Measurements from ENCODE around the gene MRPL11.

MRPL11 gene

GRCh38 chr11:66438504-66439466, at the start of gene MRPL11:
MRPL11 (minus strand) TSS chr11:66438848; CDS start chr11:66438754, 94 bp downstream.
- peak; percentile 86 to 88 for DNase-seq

DNA sequence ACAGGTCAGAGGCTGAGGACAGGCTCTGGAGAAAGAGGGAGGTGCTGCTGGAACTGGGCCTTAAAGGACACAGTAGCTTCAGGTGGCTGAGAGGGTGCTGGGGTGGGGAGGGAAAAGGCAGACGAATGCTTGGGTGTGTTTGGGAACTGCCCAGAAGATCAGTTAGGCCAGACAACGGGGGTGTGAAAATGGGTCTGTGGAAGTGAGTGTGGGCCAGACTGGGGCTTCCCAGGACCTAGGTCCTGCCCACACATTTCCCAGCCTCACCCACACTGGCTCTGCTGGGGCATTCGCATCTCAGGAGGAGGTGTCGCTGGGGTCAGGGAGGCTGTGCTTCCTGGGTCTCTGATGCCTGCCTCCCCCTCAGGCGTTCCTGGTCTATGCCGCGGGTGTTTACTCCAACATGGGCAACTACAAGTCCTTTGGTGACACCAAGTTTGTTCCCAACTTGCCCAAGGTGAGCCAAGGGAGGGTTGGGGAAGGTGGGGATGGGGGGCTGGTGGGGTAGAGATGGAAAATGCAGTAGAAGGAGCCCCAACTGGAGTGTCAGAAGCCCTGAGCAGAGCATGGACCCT, 46.2 kb upstream of the MRPL11 start:
- no peak for DNase-seq

DNA sequence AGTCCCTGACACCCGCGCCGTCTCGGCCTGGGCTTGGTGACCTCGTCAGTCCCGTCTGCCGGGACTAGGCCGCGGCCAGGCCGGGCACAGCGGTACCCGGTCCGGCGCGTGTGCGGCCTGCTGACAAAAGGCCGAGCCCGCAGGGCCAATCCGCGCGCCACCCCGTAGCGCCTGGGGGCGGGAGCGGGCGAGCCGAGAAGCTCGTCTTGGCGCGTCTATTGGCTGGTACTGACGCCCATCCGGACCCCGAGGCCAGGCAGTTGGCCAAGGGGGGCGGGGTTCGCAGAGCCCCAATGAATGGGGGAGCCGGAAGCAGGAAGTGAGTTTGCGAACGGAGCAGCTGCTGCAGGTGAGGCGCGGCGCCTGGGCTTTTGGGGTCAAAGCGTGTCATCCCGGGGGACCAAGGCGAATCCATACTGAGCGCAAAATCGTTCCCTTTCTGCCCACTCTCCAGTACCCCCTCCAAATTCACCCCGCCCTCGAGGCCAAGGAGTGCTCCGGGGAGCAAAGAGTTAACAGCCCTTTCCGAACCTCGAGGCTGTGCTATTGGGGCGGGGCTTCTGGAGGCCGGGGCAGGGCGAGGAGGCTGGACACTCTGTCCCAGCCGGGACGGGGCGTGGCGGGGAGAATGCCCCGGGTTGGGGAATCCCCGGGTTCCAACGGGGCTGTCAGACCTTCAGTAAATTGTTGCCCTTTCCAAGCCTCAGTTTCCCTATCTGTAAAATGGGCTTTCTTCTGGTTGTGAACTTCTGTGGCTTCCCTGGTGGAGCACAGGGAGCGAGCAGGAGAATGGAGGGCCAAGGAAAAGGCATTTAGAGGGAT, 41.7 kb upstream of the MRPL11 start, which contains the start of gene DPP3:
DPP3 (plus strand) TSS at position 318 of the 822 bp plus-strand sequence. CDS start 1,767 bp downstream, outside the sequence.
- DNase-seq, result peak; percentile 93 to 94

DNA sequence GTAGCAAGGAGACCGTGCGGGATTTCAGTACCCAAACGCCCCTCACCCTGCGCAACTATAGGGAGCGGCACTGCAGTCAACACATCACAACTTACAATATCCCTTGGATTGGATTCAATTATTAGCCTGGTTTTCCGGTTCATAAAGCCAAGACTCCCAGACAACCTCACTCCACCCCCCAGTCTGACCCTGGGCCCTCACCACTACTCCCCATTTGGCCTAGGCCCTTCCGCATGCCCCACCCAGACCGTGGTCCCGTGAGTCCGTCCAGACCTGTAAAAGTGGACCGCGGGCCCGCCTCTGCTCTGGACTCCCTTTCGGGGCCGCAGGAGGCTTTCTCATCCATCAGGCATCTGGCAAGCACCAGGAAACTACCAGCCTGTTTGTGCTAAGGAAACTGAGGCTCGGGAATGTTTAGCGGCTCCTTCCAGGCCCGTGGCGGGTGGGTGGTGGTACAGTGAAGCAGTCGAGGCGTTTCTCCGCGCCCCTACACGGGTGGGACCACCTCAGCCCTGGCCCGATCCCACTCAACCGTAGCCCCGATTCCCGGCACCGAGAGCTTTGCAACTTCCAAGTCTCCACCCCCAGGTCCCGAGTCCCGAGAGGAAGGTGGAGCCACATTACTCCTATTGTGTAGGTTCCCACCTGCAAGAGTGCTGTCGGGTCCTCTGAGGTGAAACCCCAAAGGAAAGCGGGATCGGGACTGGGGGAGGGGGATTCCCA, 40.9 kb upstream of the MRPL11 start:
- DNase-seq, result no peak

DNA sequence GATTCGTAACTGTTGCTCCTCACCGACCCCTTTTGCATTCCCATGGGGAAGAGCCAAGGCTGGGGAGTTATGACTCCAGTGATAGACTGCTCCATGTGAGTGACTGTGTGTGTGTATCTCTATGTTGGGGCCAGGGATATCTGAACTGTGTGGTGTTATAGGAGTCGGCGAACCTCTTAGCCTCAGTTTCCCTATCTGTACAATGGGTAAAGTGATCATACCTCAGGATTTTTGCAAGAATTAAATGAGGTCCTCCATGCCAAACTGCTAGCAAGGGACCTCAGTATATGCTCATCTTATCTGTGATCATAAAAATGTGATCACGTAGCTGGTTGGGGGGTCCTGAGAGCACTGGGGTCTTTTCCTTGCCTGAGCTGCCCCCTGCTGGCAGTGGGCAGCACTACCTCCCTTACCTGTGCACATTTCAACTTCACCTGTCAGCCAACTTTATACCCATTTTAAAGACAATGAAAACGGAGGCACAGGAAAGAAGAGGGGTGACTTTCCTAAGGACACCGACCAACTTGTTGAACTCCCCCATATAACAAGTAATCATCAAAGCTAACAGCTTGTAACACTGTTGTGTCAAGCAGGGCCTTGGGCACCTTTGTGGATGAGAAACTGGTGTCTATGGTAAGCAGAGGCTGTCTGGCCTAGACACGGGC, 40.2 kb upstream of the MRPL11 start:
- peak; percentile 14 to 24 for DNase-seq

DNA sequence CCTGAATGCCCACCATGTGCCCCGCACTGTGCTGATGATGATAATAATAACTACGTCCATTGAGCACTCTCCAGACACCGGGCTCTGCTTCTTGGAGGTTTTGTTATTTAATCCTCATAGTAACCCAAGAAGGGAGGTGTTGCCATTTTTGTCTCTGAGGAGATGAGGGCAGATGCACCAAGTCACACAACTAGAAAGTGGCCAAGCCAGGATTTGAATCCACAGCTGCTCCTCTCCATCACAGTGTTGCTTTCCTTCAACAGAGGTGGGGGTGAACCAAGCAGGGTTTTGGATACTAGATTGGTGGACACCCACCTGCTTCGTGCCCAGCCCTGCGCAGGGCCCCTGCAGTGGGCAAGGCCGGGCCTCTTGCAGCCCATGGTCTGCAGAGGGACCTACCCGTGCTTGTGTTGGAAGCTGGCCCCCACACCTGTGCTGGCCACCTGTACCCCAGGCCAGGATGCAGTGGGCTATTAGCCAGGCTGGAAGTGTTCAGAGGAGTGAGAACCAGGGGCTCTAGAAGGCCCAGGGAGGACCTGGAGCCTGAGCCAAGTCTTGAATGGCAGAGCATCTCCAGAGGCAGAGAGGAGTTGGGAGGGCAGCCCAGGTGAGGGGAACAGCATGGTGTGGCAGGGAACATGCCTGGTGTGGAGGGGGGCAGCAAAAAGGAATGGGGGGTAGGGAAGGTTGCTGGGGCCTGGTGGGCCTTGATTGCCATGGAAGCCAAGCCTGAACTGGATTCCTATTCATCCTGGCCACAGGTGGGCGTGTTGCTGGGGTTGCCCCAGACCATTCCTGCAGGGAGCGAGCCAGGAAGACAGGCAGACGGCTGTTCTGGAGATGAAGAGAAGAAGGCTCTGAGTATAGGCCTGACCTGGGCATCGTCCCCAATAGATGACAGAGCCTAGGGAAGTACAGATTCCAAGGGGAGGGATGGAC, 38.9 kb upstream of the MRPL11 start:
- no peak for DNase-seq

GRCh38 chr11:66476841-66477251, 38.2 kb upstream of the MRPL11 start:
- DNase-seq, result no peak

- no peak for DNase-seq
Observed at GRCh38 chr11:66476173-66476840, 37.7 kb upstream of the MRPL11 start.

- DNase-seq, result no peak
Observed at GRCh38 chr11:66475349-66476172, 36.9 kb upstream of the MRPL11 start.

DNA sequence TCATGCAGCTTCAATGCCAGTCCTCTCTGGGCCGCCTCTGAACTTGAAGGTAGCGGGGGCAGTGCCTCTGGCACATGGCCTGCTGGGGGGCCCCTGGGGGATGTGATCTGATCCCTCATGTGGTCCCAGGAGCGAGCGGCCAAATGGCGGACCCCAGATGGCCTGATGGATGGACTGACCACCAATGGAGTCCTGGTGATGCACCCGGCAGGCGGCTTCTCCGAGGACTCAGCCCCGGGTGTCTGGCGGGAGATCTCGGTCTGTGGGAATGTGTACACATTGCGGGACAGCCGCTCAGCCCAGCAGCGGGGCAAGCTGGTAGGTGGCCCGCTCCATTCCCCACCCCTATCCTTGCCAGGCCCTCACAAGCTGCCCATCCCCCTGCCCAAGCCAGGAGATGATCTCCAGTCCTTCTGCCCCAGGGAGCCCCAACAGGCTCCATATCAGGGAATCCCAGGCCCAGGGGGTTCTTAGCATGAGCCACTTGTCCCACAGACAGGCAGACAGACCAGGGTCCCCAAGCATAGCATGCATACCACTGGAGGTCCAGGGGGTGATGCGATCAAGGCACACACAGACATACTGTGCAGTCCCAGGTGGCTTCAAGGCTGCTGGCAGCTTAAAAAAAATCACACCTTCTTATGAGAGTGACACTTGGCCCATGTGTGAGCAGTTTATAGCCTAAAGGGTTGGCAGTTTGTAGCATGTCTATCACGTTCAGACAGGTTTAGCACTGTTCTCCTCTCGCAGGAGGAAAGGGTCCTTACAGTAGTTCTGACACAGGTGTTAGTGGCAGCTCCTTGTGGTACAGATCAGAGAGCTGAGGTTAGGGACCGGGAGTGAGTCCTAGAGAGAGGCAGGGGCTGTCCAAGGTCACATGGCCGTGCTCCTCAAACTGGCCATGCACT, 35.2 kb upstream of the MRPL11 start:
- DNase-seq, result no peak

DNA sequence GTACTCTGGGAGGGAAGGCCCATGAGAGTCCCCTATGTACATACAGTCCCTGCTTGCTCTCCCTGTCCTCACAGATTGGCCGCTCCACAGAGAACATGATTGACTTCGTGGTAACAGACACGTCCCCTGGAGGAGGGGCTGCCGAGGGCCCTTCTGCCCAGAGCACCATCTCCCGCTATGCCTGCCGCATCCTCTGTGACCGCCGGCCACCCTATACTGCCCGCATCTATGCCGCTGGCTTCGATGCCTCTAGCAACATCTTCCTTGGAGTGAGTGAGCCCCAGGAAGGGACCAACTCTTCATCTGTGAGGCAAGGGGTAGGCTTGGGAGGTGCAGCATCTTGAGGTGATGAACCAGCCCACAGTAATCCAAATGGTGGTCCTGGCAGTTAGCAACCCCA, 34.5 kb upstream of the MRPL11 start:
- no peak for DNase-seq

- DNase-seq, result no peak
Observed at GRCh38 chr11:66472054-66472453, 33.4 kb upstream of the MRPL11 start.

DNA sequence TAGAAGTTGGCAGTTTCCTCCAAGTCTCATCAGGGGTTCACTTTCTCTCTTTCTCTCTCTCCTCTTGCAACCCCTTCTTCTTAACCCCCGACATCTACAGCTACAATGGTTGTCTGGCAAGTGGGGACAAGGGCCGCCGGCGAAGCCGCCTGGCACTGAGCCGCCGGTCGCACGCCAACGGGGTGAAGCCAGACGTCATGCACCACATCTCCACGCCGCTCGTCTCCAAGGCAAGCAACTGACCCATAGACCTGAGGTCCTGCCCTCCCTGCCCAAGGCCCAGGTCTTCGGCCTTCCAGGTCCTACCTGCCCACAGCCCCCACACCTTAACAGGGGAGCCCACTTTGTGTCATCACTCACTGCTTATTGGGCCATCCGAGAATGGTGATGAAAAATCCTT, 32.5 kb upstream of the MRPL11 start:
- no peak for DNase-seq

DNA sequence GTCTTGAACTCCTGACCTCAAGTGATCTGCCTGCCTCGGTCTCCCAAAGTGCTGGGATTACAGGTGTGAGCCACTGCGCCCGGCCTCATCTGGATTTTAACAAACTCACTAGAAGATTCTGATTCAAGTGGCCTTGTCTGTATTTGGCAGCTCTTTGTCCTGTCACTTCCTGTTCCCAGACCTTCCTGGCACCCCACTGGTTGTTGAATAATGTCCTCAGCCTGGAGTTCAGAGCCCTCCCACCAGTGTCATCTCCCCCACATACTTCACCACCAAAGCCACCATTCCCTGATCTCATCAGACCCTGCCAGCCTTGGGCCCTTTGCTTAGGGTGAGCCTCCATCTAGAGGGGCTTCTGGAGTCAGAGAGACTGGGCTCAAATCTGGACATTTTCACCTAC, 31.4 kb upstream of the MRPL11 start:
- no peak for DNase-seq

DNA sequence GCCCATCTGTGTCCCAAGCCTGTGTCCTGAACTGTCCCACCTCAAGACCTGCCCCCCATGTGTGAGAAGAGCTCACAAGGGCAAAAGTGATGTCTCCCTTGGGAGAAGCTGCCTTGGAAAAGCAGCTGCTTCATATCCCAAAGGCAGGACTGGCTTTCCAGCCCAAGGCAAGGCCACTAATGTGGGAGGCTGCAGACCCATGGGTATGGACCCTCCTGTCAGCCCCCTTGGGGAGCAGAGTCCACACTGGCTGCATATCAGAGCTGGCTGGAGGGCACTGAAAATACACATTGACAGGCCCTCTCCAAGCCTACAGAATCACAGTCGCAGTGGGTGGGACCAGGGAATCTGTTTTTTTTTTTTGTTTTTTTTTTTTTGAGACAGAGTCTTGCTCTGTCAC, 30.8 kb upstream of the MRPL11 start:
- DNase-seq, result no peak

DNA sequence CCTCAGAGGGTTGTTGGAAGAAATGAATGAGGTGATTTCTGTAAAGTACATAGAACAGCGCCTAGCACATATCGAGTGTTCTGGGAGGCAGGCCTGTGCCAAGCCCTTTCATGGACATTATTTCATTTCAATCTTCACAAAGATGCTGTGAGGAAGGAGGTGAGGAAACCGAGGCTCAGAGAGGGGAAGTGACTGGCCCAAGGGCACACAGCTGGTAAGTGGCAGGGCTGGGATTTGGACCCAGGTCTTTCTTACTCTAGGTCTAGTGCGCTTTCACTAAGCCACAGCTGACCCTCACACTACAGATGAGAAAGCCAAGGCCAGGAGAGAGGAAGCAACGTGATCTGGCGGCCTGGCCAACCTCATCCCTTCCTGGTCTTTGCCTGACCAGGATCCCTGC, 30.0 kb upstream of the MRPL11 start:
- DNase-seq, result no peak

- DNase-seq, result no peak
Observed at GRCh38 chr11:66467756-66468155, 29.1 kb upstream of the MRPL11 start.

GRCh38 chr11:66467034-66467659, 28.5 kb upstream of the MRPL11 start:
- no peak for DNase-seq

Measured in stimulated activated CD4-positive, alpha-beta T cell treated with anti-CD3 and anti-CD28 coated beads, Interleukin-4, amount 100 ng/mL, for 4 hours (primary cell).